GM21390 (cell line): ENCODE results near the gene KDM6B.
"Not testable (repeated sequence)": the region's sequence is repeated elsewhere in the genome, so short reads cannot be mapped to it uniquely, and the experiment has no call there.

Experiments used
- ATAC-seq: cut with Tn5 transposase; IDR thresholded peaks from one replicate; pipeline ENCODE4 v1.9.1; 2021; ENCODE audit not compliant: unreplicated experiment

Gene KDM6B, protein sequence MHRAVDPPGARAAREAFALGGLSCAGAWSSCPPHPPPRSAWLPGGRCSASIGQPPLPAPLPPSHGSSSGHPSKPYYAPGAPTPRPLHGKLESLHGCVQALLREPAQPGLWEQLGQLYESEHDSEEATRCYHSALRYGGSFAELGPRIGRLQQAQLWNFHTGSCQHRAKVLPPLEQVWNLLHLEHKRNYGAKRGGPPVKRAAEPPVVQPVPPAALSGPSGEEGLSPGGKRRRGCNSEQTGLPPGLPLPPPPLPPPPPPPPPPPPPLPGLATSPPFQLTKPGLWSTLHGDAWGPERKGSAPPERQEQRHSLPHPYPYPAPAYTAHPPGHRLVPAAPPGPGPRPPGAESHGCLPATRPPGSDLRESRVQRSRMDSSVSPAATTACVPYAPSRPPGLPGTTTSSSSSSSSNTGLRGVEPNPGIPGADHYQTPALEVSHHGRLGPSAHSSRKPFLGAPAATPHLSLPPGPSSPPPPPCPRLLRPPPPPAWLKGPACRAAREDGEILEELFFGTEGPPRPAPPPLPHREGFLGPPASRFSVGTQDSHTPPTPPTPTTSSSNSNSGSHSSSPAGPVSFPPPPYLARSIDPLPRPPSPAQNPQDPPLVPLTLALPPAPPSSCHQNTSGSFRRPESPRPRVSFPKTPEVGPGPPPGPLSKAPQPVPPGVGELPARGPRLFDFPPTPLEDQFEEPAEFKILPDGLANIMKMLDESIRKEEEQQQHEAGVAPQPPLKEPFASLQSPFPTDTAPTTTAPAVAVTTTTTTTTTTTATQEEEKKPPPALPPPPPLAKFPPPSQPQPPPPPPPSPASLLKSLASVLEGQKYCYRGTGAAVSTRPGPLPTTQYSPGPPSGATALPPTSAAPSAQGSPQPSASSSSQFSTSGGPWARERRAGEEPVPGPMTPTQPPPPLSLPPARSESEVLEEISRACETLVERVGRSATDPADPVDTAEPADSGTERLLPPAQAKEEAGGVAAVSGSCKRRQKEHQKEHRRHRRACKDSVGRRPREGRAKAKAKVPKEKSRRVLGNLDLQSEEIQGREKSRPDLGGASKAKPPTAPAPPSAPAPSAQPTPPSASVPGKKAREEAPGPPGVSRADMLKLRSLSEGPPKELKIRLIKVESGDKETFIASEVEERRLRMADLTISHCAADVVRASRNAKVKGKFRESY (N-terminal part only)

DNA sequence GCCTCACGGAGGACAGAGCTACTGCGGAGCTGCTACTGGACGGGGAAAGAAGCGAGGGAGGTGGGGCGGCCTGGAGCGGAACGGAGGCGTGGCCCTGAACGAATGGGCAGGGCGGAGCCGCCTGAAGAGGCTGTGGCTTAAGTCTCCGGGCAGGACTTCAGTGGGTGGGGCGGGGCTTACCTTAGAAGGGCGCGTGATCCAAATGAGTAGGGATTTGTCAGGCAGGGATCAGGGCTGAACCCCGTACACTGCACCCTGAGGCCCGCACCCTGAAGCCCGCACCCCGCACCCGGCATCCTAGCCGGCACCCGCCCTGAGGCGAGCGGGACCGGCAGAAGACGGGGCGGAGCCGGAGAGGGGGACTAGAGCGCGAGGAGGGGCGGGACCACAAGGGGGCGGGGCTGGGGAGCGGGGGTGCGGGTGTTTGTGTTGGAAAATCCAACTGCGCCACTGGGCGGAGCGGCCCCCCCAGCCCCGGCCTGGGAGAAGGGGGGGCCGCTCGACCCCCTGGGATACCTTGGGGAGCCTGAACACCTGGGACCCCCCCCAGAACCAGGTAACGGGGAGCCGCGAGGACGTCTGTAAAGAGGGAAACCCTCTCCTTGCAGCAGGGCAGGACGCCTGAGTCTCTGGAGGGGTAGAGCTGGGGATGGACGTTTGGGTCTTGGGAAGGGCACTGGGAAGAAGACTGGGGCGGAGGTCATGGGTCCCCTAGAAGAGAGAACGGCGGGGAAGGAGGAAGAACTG is at the start of gene KDM6B:
Gene KDM6B, plus strand, starts transcription at position 423 of the 747 bp plus-strand sequence. CDS start 11,338 bp downstream, outside the sequence.
- ATAC-seq, result peak; percentile 46

DNA sequence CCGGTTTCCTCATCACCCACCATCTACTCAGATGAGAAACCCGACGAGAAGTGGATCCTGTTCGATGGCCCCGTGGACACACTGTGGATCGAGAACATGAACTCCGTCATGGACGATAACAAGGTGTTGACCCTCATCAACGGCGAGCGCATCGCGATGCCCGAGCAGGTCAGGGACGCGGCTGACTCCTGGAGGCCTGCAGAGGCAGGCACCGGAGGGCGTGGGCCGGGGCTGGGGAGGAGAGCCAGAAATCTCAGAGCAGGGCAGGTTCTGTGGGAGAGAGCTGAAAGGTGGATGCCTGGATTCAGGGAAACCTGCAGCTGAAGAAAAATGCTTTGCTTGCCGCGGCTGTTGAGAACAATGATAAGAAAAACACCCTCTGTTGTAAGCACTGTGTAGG is 47.2 kb upstream of the KDM6B start:
- ATAC-seq, result no peak

DNA sequence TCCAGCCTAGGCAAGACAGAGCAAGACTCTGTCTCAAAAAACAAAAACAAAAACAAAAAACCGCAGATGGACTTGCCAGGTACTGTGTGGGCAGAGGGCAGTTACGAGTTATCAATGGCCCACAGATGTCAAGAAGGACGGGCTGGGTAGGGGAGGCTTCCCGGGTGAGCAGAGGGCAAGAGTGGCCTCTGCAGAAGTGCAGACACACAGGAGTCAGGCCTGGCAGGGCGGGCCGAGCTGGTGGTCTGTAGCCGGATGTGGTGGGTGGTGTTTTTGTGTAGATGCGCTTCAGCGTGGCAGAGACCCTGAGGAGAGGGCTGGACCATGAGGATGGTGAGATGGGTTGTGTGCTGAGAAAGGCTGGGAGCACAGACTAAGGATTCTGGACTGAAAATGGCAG is 44.9 kb upstream of the KDM6B start:
- ATAC-seq, result no peak

DNA sequence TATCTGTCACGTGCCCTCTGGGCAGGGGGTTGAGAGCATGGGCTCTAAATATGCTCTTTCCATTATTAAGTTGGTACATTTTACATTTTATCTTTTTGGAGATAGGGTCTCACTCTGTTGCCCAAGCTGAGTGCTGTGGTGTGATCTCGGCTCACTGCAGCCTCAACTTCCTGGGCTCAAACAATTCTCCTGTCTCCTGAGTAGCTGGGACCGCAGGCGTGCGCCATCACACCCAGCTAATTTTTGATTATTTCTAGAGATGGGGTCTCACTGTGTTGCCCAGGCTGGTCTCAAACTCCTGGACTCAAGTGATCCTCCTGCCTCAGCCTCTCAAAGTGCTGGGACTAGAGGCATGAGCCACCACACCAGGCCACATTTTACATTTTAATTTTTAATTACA is 43.9 kb upstream of the KDM6B start:
- no peak for ATAC-seq

DNA sequence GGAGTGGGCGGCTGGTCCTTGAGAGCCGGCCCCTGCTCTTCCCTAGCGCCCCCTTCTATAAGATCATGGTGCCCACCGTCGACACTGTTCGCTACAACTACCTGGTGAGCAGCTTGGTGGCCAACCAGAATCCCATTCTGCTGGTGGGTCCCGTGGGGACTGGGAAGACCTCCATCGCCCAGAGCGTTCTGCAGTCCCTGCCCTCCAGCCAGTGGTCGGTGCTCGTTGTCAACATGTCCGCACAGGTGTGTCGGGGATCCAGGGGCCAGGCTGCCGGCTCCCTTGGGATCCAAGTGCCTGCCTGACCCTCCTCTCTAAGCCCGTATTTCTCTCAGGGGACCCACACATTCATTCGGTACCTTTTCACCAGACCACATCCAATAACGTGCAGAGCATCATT is 41.4 kb upstream of the KDM6B start:
- ATAC-seq, result no peak

DNA sequence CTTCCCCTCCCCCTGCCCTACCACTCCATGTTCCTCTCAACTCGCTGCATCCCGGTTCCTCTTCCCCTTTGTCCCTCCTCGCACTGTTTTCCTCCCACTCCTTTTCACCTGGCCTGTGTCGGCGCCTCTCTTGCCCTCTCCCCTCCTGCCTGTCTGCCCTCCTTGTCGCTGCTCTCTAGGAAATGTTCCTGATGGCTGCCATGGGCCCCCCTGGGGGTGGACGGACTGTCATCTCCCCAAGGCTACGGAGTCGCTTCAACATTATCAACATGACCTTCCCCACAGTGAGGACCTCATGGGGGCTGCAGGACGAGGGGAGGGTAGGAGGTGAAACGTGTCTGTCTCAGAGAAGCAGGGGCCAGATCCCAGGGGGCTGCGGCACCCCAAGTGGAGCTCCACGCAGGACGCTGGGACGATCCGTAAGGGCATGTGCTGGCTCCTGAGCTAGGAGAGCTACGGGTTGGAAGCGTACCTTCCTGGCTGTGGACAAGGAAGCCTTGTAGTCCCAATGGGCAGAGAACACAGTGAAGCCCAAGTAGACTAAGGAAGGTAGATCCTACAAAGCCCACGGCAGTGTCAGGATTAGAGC is 39.8 kb upstream of the KDM6B start:
- ATAC-seq, result no peak

DNA sequence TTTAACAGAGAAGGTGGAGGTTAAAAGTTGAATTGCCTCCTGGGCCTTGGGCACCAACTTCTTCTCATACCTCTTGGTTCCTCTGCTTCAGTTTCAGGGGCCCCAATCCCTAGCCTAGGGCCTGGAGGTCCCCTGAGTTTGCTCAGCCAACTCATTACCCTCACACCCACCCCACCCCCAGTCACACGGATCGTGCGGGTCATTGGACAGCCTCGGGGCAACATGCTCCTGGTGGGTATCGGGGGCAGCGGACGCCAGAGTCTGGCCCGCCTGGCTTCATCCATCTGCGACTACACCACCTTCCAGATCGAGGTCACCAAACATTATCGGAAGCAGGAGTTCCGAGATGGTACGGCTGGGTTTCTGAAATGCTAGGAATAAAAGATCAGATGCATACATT is 36.0 kb upstream of the KDM6B start:
- no peak for ATAC-seq

DNA sequence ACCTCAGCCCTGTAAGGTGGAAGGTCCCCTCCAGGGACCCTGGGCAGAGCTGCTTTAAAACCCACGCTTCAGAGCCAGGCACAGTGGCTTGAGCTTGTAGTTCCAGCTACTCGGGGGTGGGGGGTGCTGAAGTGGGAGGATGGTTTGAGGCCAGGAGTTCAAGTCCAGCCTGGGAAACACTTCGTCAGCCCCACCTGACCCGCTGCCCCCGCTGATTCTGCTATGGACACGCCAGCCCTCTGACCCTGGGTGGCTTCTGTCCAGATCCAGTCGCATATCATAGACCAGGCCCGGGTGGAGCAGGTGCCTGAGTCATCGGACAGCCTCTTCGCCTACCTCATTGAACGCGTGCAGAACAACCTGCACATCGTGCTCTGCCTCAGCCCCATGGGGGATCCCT is 35.2 kb upstream of the KDM6B start:
- no peak for ATAC-seq

DNA sequence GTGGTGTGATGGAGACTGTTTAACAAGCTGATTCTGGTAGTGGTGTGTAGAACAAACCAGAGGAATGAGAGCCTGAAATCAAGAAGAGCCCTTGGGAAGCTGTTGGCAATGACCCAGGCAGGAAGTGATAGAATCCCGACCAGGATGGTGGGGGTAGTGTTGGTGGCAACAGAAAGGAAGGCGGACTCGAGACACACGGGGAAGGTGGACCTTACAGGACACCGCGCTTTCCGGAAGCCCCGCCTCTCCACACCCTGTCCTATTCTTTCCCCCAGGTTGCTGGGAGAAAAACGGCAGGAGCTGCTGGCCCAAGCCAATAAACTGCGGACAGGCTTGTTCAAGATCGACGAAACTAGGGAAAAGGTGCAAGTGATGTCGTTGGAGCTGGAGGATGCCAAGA is 30.0 kb upstream of the KDM6B start:
- no peak for ATAC-seq

DNA sequence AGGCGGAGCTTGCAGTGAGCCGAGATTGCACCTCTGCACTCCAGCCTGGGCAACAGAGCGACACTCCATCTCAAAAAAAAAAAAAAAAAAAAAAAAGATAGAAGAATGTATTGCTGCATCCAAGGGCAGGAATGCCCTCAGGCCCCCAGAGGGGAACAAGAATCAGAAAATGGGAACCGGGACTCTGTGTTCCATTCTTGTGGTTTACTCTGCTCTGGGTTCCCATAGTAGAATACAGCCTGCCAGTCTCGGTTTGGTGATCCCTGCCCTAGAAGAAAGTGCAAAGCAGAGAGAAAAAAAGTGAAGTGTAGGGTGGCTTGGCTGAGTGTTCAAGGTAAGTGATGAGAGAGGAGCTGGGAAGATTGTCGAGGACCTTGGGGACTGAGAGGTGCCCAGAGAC is 27.4 kb upstream of the KDM6B start:
- no peak for ATAC-seq

DNA sequence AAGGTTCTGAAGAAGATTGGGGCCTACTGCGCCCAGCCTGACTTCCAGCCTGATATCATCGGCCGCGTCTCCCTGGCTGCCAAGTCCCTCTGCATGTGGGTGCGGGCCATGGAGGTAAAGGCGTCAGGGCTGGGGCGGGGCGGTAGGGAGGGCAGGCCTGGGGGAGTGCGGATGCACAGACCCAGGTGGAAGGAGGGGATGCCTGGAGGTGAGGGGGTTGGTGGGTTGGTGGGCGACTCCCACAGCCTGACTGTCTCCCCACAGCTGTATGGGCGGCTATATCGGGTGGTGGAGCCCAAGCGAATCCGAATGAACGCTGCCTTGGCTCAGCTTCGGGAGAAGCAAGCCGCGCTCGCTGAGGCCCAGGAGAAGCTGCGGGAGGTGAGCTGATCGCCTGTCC is 26.8 kb upstream of the KDM6B start:
- no peak for ATAC-seq

DNA sequence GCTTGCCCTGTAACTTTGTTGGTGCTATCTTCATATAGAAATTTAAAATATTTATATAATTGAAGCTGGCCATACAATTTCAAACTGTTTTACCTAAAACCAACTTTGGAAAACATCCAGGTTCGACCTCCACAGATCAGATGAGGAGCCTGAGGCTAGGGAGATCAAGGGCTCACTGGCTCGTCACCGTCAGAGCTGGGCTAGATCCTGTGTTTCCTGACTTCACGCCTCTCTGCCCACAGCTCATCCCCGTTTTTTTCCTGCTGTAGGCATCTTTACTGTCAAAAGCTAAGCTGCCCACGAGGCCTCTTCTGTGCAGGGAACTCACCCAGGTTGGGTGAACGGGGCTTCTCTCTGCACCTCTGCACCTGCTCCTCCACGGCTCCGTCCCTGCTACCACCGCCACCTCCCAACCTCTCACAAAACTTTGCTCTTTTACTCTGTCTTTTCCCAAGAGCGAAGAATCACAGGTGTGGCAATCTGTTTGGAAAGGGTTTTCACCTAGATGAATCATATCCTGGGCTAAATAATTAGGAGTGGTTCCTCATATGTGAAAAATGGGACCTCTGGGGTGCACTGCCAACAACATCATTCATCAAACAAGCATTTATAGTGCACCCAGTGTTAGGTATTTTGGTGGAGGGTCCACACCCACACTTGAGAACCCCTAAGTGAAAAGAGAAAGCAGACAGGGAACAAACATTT is 24.8 kb upstream of the KDM6B start:
- no peak for ATAC-seq

DNA sequence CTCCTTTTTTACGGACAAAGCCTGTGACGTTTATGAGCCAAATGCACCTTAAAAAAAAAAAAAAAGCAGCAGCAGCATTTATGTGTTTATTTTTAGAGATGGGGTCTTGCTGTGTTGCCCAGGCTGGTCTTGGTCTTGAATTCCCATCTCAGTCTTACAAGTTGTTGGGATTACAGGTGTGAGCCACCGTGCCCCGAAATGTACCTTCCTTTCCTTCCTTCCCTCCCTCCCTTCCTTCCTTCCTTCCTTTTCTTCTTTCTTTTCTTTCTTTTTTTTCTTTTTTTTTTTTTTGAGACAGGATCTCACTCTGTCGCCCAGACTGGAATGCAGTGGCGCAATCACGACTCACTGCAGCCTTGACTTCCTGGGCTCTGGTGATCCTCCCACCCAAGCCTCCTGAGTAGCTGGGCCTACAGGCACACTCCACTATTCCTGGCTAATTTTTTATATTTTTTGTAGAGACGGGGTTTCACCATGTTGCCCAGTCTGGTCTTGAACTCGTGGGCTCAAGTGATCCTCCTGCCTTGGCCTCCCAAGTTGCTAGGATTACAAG is 24.1 kb upstream of the KDM6B start:
- ATAC-seq, result not testable (repeated sequence)

DNA sequence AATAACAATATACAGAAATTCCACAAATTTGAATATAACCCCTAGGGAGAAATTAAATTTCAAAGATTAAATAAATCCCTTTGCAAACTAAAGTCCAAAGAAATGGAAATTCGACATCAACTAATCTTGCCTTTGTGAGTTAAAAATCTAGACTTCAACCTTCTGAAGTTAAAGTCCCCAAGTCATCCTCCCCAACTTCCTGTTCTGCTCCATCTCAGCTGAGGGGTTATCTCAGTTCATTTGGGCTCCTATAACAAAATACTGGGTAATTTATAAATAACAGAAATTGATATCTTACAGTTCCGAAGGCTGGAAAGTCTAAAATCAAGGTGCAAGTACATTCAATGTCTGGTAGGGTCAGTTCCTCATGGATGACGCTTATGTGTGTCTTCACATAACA is 22.8 kb upstream of the KDM6B start:
- no peak for ATAC-seq

DNA sequence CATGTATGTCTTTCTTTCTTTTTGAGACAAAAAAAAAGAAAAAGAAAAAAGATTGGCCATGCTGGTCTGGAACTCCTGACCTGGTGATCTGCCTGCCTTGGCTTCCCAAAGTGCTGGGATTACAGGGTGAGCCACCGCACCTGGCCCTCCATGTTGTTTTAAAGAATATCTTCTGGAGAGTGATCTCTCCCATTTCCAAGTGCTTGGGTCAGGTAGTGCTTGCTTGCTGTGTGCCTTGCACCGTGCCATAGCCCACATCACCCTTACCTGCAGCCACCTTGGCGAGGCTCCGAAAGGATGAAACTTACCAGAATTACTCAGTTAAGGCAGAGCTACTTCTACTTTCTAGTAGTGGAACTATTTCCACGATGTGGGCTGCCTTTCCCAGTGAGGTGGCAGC is 19.0 kb upstream of the KDM6B start:
- ATAC-seq, result no peak

DNA sequence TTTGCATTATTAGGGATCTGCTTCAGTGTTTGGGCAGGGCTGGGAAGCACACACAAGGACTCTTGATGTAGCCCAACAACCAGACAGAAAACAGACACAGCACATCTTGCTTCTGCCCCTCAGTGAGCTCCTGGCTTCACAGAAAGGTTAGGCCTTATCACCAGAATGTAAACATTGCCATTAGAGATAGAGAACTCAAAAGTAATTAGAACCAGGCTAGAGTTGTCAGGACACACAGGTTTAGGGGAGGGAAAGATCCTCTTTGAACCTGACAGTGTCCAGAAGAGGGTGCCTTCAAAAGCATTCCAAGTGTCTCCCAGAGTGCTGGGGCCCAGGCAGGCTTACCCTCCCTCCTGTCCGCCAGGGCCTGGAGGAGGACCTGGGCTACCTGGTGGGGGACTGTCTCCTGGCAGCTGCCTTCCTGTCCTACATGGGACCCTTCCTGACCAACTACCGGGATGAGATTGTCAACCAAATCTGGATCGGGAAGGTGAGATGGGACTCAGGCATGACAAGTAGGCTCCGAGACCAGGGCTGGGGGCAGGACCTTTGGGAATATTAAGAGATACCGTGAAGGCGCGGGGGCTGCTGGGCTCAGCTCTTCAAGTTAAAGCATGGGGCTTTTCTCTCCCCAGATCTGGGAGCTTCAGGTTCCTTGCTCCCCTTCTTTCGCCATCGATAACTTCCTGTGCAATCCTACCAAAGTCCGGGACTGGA is 16.9 kb upstream of the KDM6B start:
- no peak for ATAC-seq

DNA sequence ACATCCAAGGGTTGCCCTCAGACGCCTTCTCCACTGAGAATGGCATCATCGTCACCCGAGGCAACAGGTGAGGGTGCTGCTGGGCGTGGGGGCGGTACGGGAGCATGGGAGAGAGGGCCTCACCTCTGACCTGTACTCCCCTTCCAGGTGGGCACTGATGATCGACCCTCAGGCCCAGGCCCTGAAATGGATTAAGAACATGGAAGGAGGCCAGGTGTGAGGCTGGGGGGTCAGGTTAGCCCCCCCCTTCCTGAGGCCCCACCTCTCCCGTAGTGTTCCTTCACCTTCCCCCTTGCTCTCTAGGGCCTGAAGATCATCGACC is 16.4 kb upstream of the KDM6B start:
- no peak for ATAC-seq

DNA sequence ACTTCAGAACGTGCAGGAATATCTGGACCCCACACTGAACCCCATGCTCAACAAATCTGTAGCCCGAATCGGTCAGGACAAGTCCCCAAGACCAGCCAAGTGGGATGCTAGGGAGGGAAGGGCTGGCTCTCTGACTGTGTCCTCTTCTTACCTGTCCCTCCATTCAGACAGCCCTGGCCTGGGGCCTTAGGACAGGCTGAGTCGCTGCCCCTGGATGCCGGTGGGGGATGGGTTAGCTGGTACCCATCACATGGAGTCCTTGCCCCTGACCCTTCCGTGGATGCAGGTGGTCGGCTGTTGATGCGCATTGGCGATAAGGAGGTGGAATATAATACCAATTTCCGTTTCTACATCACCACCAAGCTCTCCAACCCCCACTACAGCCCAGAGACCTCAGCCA is 16.0 kb upstream of the KDM6B start:
- no peak for ATAC-seq
